ENCODE measurements around the gene EHD4.

The EHD4 gene

GRCh38 chr15:41979493-41980266 lies 7.3 kb upstream of the EHD4 start:
- no peak for DNase-seq

DNA sequence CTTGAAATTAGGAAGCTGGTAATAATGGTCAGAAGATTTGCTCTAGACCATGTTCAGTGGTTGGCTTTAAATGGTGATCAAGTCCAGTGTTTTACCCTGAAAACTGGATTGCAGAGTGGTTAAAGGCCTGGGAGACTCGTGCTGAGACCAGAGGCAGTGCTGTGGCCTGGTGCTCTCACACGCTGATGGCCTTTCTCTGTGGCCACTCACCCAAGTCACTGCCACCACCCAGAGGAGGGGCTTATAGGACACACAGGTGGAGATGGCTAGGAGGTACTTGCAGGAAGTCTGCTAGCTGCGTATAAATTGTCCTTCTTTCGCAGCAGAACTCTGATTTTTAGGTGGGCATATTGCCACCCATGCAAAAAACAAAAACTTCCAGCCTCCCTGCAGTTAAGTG lies 6.2 kb upstream of the EHD4 start:
- no peak for DNase-seq

- DNase-seq, result no peak
These were observed 5.5 kb upstream of the EHD4 start for GRCh38 chr15:41977757-41978383.

- DNase-seq, result no peak
These were observed 3.3 kb upstream of the EHD4 start for GRCh38 chr15:41975669-41976068.

- no peak for DNase-seq
These were observed 1.7 kb upstream of the EHD4 start for GRCh38 chr15:41974041-41974440.

- DNase-seq, result no peak
These were observed 483 bp downstream of the EHD4 start for GRCh38 chr15:41971895-41972252.

DNA sequence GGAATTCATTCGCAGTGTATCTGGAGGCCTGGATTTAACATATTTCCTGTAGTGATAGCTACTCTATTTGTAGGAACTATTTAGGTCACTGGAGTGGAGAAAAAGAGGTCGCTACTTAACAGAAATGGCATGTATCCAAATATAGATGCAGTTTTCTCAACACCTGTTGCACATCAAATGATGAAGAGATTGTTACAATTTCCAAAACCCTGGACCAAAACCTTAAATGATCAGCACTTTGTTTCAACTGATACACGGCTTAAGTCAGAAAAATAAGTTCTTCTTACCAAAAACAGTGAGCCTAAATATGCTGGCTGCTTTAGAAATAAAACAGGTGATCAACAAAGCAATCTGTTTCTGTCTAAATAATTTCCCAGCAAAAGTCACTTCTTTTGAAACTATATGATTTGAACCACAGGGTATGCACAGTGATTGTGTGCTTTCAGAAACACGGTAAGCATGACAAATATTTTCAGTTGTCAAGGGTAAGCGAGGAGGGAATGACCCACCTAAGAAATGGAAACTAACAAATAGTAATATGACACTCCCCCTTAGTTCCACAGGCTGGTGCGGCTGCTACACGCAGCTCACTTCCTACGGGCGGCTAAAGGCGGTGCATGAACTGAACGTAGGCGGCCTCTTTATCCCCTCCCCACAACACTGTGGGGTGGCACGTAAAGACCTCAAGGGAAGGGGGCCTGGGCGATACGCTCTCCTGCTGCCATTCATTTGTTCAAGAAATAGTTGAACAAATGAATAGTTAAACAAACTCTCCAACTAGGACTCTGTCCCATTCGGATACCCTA lies 1.1 kb downstream of the EHD4 start:
- peak; percentile 61 for DNase-seq

GRCh38 chr15:41970456-41970855 lies 1.9 kb downstream of the EHD4 start:
- no peak for DNase-seq

DNA sequence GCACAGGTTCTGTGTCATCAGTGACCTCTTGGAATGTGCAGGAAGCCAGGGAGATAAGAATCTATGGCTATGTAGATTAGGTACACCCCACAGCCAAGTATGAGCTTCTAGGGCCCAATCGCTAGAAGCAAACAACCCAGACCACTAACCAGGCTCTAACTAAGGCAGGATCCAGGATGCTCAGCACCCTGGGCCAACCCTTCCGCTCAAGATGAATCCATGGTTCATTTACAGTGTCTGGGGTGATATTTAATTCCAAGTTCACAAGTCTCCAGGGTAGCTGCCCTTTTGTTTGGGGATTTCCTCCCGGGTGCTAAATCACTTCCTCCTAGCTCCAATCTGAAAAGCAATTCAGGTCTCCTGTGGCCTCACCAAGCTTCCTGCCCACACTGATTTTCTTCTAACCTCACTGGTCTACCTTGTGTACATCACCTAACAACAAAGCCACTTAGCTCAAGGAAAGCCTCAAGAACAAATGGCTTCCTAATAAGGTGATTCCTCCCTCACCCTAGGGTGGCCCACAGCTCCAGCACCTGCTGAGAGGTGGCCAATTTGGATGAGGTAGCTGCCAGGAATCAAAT lies 2.4 kb downstream of the EHD4 start:
- DNase-seq, result no peak

DNA sequence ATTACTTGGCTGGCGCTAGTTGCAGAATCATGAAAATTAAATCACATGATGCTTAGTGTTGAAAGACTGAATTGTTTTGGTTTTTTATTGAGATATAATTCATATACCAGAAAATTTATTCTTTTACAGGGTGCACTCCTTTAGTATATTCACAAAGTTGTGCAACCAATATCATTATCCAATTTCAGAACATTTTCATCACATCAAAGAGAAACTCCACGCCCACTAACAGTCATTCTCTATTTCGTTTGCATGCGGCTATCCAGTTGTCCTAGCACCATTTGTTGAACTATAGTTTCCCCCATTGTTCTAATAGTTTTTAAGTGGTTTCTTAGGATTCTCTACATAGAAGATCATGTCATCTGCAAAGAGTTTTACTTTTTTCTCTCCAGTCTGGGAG lies 3.7 kb downstream of the EHD4 start:
- no peak for DNase-seq

DNA sequence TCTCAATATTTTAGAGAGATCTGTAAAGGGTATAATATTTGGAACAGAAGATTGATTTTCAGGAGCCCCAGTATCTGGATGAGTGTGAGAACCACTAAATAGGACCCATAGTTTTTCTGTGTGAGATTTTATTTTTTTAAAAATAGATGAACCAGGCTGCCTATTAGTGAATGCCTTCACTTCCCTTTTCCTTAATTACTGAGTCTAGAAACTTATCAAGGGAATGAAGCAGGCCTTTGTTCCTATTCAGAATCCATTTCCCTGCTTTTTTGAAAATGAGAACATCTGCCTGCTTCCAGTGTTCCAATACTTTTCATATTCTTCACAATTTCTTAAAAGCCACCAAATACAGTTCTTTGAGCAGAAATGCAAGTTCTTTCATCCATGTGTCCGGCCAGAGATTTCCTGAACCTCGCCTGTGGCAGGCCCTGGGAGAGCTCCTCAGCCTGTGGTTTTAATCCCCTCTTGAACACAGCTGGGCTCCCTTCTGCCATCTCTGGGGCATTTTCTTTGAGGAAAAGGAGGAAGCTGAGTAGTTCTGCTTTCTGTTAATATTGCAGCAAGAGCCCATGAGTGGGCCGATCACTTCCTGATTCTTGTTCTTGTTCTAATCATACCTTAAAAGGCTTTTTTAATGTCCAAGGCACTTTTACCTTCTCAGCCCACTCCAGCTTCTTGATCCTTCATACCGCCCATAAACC lies 4.7 kb downstream of the EHD4 start:
- peak; percentile 54 for DNase-seq

DNA sequence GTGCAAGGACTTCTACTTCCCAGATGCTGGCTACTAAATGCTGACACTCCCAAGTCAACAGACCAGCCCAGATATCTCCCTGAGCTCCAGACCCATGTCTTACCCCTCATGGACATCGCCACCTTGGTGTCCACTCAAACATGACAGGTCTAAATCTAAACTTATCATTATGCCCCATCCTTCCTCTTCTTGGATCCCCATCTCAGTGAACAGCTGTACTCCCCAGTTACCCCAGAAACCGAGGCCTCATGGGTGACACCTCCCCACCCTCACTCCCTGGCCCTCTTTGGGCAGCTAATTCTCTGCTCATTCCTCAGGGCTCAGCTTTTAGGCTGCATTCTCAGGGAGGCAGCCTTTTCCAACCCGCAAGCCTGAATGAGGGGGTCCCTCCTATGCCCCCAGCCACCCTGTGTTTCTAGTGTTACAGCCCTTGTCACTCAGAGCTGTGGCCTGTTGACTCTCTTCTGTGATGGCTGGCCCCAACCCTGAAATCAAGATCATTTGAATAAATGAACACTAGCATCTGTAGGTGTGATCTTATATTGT lies 5.4 kb downstream of the EHD4 start:
- no peak for DNase-seq

GRCh38 chr15:41966414-41966812 lies 5.9 kb downstream of the EHD4 start:
- no peak for DNase-seq

GRCh38 chr15:41965441-41966413 lies 6.6 kb downstream of the EHD4 start:
- no peak for DNase-seq

DNA sequence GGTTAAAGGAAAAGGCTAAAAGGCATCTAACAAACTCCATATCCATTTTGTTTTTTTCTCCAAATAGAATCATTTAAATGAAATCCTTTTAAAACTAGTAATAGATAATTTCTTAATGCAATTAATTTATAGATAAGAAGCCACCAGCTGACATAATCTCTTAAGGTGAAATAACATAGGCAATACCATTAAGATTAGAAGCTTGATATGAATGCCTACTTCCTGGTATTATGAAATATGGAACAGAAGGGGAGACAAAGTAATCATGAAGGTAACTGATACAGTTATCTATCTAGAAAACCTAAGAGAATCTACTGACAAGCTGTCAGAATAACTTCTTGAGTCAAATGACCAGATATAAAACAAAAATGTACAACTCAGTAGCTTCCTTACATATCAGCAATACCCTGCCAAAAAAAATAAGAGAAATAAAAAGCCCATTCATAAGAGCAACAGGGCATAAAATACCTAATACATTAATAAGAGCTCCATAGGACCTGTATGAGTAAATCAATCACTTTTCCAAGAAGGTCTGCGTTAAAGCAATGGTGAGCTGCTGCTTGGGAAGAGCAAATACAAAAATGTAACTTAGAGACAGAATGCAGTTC lies 10.7 kb downstream of the EHD4 start:
- no peak for DNase-seq

- peak; percentile 64 for DNase-seq
These were observed 11.3 kb downstream of the EHD4 start for GRCh38 chr15:41961001-41961518.

DNA sequence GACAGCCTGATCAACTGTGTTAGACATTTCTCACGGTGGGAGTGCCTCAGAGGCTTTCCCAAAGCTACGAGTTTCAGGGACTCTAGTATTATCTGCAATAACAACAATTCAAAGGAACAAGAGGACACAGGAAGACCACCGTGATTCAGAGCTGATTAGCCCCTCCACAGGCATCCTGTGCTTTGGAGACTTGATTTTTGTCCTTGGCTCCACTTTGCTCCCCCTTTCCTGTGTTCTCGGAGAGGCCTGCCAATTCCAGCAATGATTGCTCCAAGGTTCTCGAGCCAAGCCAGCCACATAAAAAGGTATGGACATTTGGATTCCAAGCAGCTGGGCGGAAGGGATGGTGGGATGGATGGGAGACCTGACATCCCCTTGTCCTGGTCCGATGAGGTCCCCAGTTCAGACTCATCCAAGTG lies 14.3 kb downstream of the EHD4 start:
- DNase-seq, result no peak

- DNase-seq, result no peak
These were observed 15.1 kb downstream of the EHD4 start for GRCh38 chr15:41957021-41957897.

GRCh38 chr15:41955807-41956525 lies 16.4 kb downstream of the EHD4 start:
- no peak for DNase-seq

Data from fibroblast of skin of back (primary cell).